HG03039 (cell line): Measurements from ENCODE around the gene DPH1.

Source experiments
- ATAC-seq: cut with Tn5 transposase; IDR thresholded peaks from one replicate; pipeline ENCODE4 v1.9.1; 2021; ENCODE audit warnings: mild to moderate bottlenecking, moderate library complexity; ENCODE audit not compliant: unreplicated experiment

Gene DPH1

DNA sequence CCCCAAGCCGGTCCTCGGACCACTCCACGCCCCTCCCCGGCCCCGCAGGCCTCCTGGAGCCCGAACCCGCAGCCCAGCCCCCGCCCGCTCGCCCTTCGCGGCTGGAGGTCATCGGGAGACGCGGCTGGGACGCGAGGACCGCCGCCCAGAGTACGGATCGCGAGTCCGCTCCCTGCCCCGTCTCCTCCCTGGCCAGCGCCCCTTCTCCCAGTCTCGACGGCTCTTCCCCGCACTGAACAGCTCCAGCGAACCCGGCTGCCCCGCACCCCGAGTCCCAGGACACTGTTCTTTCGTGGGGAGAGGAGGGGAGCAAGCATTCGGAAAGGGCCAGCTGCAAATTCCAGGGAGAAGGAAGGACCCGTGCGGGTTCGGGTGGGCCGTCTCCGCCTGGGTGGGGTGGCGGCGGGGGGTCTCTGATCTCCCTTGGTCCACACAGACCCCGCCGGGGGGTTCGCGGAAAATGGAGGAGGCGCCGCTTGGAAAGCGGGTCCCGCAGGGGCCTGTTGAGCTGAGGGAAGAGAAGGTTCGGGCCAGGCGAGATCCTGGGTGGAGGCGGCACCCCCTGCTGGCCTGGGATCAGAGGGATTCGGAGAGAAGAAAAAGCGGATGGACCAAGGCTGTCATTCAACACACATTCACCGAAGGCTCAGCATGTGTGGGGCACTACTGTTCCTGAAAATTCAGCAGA, 4.2 kb upstream of the DPH1 start:
- no peak for ATAC-seq

GRCh38 chr17:2027528-2028233, 2.3 kb upstream of the DPH1 start:
- no peak for ATAC-seq

GRCh38 chr17:2028234-2028614, 1.7 kb upstream of the DPH1 start:
- ATAC-seq, result no peak

DNA sequence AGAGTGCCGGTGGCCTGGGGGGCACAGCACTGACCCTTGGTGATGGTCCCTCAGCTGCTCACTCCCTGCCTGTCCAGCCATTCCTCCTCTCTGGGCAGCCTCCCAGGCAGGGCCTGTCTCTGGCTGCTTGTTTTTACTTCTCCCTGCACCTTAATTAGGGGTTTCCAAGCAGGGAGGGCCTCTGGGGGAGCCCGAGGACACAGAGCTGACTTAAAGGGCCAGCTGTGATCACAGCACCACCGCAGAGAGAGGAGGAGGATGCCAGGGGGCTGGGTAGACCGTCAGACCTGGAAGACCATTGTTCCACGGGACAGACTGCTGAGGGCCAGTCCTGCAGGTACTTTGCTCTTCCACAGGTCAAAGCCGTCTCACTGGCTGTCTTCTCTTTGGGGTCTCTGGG, 1.2 kb upstream of the DPH1 start:
- no peak for ATAC-seq

DNA sequence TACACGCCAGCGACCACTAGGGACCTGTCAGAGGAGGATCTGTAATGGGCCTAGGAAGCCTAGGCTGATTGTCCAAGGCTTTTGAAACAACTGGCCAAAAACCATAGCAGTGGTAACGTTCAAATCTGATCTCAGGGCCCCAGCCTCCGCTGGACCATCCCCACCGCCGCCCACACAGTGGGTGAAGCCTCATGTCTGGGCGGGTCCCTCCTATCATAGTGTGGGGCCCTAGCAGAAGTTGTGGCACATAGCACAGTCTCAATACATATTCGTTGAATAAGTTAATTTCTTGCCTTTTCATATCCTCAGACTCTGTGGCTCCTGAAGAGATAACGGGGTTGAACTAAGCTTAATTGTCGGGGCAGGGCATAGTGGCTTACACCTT, 818 bp downstream of the DPH1 start:
- ATAC-seq, result no peak

DNA sequence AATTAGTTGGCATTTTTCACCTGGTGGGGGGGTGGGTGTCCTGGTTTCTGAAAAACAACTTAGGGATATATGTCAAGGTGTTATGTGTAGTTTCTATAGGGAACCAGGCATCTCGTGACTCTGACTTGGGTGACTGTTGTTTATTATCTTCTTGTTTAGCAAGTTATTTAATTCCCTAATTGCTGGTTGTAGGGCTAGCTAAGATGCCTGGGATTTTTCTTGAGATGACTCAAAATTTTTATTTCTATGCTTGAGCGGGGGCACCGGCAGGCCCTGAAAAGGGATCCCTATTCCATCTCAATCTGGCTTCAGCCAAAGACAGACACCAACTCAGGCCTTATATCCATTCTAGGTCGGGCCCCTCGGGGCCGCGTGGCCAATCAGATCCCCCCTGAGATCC, 3.2 kb downstream of the DPH1 start:
- ATAC-seq, result no peak

GRCh38 chr17:2034157-2034556, 4.2 kb downstream of the DPH1 start:
- no peak for ATAC-seq

DNA sequence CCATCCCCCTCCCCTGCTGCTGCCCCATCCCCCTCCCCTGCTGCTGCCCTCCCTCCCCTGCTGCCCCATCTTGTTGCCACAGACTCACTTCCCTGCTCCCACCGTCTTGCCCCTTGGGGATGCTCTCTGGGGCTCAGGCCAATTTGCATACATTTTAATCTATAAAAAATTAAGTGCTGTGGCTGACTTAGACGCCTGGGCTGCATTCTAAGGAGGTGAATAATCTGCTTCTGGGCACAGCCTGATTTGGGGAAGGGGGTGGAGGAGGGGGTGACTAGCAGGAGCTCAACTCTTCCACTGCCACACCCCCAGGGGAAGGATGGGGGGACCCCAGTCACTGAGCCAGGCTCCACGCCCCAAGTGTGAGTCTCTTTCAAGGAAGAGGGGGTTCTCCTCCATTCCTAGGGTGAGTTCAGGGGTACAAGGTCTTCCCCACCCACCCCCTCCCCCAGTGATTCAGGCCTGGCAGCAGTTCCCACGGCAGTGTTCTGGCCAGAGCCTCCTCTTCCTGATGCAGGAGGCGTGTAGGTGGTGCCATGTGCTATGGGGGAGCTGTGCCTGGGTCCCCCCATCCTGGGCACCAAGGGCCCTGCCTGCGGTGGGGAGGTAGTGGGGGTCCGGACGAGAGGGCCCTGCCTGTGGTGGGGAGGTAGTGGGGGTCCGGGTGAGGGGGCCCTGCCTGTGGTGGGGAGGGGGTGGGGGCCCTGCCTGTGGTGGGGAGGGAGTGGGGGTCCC, 5.0 kb downstream of the DPH1 start:
- no peak for ATAC-seq

GRCh38 chr17:2035541-2036488, 5.9 kb downstream of the DPH1 start:
- ATAC-seq, result no peak

DNA sequence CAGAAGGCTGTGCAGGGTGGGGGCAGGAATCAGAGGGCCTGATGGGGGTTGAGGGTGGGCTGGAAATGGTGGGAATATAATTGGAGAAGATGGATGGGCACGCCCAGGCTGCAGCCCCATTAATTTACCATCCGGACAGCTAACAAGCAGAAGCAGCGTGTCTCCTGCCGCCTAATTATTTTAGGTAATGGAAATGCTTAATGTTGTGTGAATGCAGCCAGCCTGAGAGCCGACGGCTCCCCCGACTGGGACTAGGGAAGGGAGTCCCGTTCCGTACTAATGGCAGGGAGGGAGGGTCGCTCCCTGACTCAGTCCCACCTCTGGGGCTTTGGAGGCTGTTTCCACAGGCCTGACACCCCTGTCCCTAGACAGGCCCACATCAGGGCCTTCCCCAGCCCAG, 7.2 kb downstream of the DPH1 start:
- no peak for ATAC-seq

DNA sequence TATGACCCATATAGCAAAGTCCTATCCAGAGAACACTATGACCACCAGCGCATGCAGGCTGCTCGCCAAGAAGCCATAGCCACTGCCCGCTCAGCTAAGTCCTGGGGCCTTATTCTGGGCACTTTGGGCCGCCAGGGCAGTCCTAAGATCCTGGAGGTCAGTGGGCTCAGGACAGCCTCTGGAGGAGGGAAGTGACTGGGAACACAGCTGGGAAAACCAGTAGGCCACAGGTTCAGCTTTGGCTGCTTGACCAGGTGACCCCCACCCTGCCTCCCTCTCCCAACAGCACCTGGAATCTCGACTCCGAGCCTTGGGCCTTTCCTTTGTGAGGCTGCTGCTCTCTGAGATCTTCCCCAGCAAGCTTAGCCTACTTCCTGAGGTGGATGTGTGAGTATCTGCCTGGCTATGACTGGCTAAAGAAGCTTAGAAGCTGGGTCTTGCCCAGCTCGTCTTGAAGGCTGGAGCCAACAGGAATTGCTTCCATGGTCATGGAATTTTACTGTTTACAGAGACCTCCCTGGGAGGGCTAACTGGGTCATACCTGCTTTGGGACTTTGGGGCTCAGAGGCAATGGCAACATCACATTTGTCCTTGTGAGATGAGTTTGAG, 10.4 kb downstream of the DPH1 start:
- no peak for ATAC-seq

DNA sequence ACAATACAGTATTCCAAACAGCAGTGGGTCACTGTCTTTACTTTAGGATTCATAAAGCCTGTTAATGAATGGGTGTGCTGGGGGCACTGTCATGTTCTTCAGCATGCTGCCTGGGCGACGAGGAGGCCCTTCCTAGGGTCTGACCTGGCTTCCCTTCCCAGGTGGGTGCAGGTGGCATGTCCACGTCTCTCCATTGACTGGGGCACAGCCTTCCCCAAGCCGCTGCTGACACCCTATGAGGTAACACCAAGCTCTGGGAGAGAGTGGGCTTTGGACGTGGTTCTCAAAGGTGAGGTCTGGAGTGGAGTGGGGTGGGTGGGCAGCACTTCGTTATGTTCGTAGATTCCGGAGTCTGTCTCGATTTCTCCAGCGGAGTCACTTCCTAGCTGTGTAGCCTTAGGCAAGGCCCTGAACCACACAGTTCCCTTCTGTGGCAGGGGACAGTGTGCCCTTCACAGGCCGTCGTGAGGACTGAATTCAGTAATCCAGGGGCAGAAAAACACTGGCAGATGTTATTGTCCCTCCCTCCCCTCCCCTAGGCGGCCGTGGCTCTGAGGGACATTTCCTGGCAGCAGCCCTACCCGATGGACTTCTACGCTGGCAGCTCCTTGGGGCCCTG, 11.1 kb downstream of the DPH1 start:
- no peak for ATAC-seq

- peak; percentile 86 for ATAC-seq
These were observed 11.8 kb downstream of the DPH1 start, which contains the start of gene OVCA2 for GRCh38 chr17:2041561-2042389. TSS of gene OVCA2 (plus strand) at chr17:2042022. CDS start at chr17:2042048, 26 bp downstream.

- no peak for ATAC-seq
These were observed 12.5 kb downstream of the DPH1 start for GRCh38 chr17:2042390-2042847.

DNA sequence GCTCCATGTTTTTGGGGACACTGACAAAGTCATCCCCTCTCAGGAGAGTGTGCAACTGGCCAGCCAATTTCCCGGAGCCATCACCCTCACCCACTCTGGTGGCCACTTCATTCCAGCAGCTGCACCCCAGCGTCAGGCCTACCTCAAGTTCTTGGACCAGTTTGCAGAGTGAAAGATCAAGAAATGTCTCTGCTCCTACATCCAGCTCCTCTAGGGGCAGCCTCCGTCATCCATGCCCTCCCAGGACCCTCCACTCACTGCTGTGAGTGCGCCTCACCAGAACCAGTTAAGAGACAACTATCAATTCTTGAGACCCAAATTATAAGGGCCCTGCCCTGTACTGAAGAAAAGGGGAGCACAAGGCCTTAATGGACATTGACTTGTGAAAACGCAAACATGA, 13.0 kb downstream of the DPH1 start:
- ATAC-seq, result no peak

GRCh38 chr17:2043785-2044184, 13.8 kb downstream of the DPH1 start:
- no peak for ATAC-seq

GRCh38 chr17:2044263-2044894, 14.4 kb downstream of the DPH1 start:
- ATAC-seq, result no peak

GRCh38 chr17:2047590-2047989, 17.6 kb downstream of the DPH1 start:
- ATAC-seq, result no peak

- ATAC-seq, result no peak
These were observed 18.9 kb downstream of the DPH1 start for GRCh38 chr17:2048805-2049204.
